Stimulated activated CD8-positive, alpha-beta memory T cell treated with anti-CD3 and anti-CD28 coated beads, Interleukin-15, amount 100 ng/mL, for 4 hours (primary cell): Measurements from ENCODE around the gene DNAH9.

Source experiments
- DNase-seq, 2 donors: peaks; one replicate each; pipeline ENCODE4 v3.0.0-alpha.2; 2020; ENCODE audit warnings: low read depth in 2 of 2

DNAH9 gene

GRCh38 chr17:11671126-11671525 is 72.9 kb downstream of the DNAH9 start:
- no peak for DNase-seq

- no peak for DNase-seq
These were observed 84.4 kb downstream of the DNAH9 start for GRCh38 chr17:11682646-11683045.

GRCh38 chr17:11690681-11691080 is 92.4 kb downstream of the DNAH9 start:
- DNase-seq, result no peak

- DNase-seq, result no peak
These were observed 94.4 kb downstream of the DNAH9 start for GRCh38 chr17:11692688-11693087.

DNA sequence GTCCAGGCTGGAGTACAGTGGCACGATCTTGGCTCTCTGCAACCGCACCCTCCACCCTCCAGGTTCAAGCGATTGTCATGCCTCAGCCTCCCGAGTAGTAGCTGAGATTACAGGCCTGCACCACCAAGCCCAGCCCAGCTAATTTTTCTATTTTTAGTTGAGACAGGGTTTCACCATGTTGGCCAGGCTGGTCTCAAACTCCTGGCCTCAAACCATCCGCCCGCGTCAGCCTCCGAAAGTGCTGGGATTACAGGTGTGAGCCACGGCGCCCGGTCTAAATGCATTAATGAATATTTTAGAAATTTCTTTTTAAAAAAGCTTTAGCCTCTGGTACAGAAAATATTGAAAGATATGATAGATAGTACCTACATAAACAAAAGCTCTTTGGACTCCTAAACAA is 95.0 kb downstream of the DNAH9 start:
- DNase-seq, result no peak

- DNase-seq, result no peak
These were observed 102.4 kb downstream of the DNAH9 start for GRCh38 chr17:11700668-11701067.

DNA sequence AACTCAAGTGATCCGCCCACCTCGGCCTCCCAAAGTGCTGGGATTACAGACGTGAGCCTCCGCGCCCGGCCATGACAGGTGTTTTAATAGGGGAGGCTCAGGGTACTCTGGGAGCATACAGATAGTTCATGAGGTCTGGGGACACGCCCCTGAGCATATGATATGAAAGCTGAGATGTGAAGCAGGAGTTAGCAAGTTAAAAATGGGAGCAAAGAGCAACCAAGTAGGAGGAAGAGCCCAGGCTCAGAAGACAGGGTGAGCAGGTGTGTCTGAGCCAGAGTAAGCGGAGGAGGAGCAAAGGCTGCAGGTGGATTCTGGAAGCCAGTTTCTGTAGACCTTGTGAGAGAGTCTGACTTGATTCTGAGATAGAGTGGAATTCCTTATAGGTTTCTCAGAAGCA is 103.6 kb downstream of the DNAH9 start:
- DNase-seq, result no peak

GRCh38 chr17:11704041-11704440 is 105.8 kb downstream of the DNAH9 start:
- DNase-seq, result no peak

GRCh38 chr17:11705111-11705510 is 106.8 kb downstream of the DNAH9 start:
- DNase-seq, result no peak

GRCh38 chr17:11707586-11707985 is 109.3 kb downstream of the DNAH9 start:
- no peak for DNase-seq

DNA sequence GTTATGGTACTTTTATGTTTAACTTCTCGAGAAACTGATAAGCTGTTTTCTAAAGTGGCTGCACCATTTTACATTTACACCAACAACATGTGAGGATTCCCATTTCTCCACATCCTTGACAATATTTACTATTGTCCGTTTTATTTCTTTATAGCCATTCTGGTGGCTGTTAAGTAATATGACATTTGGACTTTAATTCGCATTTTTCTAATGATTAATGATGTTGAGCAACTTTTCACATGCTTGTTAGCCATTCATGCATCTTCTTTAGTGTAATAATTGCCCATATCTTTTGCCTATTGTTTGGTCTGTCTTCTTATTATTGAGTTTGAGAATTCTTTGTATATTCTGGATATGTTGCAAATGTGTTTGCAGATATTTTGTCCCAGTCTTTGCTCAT is 114.2 kb downstream of the DNAH9 start:
- no peak for DNase-seq

DNA sequence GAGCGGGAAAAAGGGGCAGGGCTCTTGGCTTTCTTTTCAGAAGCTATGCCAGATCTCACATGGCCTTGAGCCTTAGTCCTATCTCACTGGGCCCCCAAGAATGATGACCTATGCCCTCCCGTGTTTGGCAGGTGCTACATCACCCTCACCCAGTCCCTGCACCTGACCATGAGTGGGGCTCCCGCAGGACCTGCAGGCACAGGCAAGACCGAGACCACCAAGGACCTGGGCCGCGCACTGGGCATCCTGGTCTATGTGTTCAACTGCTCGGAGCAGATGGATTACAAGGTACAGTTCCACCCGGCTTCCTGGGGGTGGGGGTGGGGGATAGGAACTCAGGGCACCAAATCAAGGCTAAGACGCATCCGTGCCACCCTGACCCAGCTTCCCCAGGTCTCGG is 120.9 kb downstream of the DNAH9 start:
- no peak for DNase-seq

DNA sequence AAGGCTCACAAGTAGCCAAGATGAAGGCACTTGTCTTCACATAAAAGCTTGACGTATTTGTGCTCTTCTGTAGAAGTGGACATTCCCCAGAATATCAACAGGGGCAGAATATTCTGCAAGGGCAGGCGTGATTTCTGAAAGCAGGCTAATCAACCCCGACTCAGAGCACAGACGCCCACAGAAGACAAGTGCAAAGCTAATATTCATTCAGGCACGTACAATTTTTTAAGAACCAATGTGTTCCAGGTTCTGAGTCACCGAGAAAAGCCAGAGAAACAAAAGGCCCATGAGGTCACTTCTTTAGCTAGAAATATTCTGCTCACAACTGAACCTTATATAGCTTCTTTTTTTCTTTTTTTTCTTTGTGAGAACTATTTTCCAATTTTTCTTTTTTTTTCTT is 121.6 kb downstream of the DNAH9 start:
- DNase-seq, result no peak

DNA sequence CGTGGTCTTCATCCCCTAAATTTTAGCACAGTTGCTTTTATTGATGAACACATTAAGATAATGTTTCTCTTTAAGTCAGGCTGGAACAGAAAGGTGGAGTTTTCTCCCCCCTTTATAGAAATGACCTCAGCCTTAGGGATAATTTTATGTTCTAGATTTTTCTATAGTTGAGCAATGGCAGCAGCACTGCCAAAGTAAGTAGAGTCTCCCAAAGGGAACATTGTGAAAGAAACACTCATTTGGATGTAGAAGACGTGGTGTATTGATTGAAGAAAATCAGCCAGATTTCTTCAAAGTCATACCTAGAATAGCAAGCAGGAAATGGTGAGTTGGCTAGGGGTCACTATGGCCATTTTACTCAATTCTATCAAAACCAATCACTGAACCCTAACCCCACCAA is 122.5 kb downstream of the DNAH9 start:
- no peak for DNase-seq

DNA sequence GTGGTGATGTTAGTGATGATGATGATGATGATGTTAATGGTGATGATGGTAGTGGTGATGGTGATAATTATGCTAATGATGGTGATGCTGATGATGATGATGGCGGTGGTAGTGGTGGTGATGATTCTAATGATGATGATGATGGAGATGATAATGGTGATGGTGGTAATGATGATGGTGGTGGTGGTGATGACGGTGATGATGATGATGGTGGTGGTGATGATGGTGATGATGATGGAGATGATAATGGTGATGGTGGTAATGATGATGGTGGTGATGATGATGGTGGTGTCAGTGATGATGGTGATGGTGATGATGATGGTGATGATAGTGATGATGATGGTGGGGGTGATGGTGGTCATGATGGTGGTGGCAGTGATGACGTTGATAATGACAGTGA is 132.5 kb downstream of the DNAH9 start:
- DNase-seq, result no peak

DNA sequence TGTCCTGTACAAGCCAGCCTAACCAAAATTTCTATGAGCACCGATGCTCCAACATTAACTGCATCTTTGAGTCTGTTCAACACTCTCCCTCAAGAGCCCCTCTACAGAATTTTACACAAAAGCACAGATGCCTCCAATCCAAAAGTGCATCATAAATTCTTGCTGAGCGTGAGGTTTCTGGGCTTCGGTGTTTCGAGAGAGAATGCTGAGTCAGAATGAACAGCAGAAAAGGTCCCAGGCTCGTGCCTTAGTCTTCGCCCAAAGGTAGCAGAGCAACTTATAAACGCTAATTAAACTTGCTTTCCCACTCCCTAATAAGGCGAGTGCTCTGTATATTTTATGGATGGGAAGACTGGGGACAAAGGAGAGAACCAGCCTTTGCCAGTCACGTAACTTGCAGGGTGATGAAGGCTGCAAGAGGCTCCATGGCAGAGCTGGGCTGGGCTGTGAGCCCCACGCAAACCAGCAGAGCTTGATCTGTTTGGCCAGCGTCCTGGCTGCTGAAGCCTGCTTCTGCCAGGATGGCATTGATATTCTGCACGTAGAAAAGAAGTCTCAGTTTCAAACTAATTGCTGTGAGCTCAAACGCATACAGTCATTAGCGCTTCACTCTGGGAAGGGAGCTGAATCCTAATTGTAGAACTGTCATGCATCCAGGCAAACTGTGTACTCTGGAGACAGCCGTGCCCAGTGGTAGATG is 138.5 kb downstream of the DNAH9 start:
- no peak for DNase-seq

DNA sequence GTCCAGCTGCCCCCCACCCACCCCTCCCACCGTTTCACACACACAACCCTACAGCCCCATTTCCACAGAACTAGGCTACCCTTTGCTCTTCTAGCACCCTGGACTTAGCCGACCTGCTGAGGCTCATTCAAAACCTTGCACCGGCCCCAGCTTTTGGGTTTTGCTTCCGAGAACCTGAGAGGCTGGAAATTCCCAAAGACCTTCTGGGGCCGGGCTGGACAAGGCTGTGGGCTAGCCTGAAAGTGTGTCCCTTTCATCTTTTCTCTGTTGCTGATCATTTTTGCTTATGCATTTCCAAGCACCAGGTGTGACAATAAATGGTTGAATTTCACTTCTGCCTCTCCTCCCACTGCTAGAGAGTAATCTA is 139.0 kb downstream of the DNAH9 start:
- DNase-seq, result no peak

DNA sequence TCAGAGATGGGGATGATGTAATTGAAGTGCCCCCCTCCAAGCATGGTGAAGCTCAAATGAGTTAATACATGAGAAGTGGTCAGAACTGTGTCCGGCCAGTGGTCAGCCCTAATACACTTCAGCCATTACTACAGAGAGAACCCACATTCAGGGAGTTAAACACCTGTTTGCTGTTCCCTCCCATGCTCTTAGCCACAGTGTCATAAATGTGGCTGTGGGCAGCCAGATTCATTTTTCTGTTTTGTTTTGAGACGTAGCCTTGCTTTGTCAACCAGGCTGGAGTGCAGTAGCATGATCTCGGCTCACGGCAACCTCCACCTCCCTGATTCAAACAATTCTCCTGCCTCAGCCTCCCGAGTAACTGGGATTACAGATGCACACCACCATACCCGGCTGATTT is 139.9 kb downstream of the DNAH9 start:
- no peak for DNase-seq

GRCh38 chr17:11739351-11739750 is 141.1 kb downstream of the DNAH9 start:
- no peak for DNase-seq

GRCh38 chr17:11739848-11740247 is 141.6 kb downstream of the DNAH9 start:
- no peak for DNase-seq

DNA sequence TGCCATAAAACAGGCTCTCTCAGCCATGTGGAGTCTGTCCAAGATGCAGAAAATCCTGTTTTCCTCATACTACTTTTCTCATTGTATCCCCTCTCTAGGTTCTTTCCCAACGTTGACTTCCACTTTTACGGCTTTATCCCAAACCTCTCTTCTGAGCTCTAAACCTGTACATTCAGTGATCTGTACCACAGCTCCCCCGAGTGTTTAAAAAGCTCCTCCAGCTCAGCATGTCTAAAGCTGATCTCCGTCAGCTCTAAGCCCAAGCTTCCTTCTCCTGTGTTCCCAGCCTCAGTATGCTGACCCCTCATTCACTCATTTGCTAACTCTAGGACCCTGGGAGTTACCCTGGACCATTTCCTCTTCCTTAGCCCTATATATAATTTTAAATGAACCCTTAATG is 144.6 kb downstream of the DNAH9 start:
- no peak for DNase-seq

DNA sequence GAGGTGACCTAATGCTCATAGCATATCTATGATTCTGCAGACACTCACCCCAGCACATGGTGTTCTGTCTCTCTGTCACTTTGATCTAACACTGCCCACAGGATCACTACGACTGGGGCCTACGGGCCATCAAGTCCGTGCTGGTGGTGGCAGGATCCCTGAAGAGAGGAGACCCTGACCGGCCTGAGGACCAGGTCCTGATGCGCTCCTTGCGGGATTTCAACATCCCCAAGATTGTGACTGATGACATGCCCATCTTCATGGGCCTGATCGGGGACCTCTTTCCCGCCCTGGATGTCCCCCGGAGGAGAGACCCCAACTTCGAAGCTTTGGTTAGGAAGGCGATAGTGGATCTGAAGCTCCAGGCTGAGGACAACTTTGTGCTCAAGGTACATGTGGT is 146.4 kb downstream of the DNAH9 start:
- no peak for DNase-seq

DNA sequence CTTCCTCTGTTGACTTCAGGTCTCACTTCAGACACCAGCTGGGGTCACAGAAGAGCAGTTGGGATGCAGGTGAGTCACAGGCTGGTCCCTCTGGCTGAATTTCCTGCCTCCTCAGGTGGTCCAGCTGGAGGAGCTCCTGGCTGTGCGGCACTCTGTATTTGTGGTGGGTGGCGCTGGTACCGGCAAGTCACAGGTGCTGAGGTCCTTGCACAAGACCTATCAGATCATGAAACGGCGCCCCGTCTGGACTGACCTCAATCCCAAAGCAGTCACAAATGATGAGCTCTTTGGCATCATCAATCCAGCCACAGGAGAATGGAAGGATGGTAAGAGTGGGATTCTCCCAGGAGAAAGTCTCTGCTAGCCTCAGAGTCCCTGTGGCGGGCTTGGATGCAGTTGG is 149.2 kb downstream of the DNAH9 start:
- DNase-seq, result no peak

DNA sequence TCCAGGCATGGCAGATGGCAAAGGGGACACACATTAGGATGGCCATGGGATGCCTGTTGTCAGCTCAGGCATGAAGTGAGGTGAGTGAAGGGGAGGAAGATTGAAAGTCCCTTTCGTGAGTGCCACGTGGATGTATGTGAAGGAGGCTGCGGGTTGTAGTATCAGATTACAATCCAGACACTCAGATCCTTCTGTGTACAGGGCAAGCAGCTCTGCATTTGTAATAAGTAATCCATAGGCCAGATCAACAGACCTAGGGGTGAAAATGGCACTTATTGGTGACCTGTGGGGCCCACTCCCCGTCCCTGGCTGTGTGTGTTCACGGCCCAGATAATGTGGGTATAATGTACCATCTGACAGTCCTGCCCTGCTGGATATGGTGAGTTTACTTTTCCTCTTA is 159.5 kb downstream of the DNAH9 start:
- no peak for DNase-seq
